ENCODE measurements around the gene GCC1. TPM values are rescaled to one million over a fixed set of nuclear protein-coding genes. Genes with fewer than 3 reads are reported as not detected.

The GCC1 gene
- total RNA-seq, 1 experiment from 2014 or later: 16.8 TPM

DNA sequence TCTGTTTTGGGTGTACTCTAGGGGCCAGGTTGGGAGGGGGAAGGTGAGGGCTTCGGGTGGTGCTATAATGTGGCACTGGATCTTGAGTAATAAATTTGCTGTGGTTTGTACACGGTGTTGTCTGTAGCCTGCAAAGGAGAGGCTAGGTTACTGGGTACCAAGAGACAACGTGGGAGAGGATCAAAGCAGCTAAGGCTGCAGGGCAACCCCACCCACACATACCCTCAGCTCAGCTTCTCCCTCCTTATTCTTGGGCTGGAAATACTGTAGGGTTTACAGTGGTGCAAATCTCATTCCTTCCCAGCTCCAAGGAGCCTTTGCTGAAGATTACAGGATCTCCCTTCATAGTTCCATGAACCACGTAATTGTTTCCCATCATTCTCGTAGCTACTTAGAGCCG lies 6.2 kb upstream of the GCC1 start:
- WGBS (ENCODE audit: extremely low coverage, insufficient read length, low lambda C conversion rate): no CpG with 5 or more reads among the region's 6 CpGs
- H3K4ac ChIP-seq (ENCODE audit: low read depth, low read length): no peak overlapping the region
- no peak overlapping the region for H3K23ac ChIP-seq (ENCODE audit: insufficient read length, low read depth, low read length)
- peaks cover 4% of the 10 kb centered on the region; the same call in 1 of the 2 replicates for H3K27me3 ChIP-seq (ENCODE audit: insufficient read depth, low read length)
- H3K9me3 ChIP-seq (ENCODE audit: control insufficient read depth, low read depth, low read length): no peaks in the 10 kb centered on the region
- H3K27ac ChIP-seq (ENCODE audit: insufficient read length, low read depth, low read length): no peak overlapping the region
- H3K4me2 ChIP-seq (ENCODE audit: insufficient read depth, insufficient read length, low read length): no peak overlapping the region
- Mint-ChIP-seq H3K4me3 (no peak overlapping the region), H3K27me3 (ENCODE audit: low read depth) (peaks cover 25% of the 10 kb centered on the region), H3K27ac (no peak overlapping the region), H3K36me3 (ENCODE audit: insufficient read depth in 1 of 3, low read depth in 3 of 3) (peaks cover 24 to 28% (median 26%) of the 10 kb centered on the region in 3 experiments), H3K9me3 (no peaks in the 10 kb centered on the region), H3K4me1 (peaks cover 6 to 14% of the 10 kb centered on the region in 2 experiments)
- H3K56ac ChIP-seq (ENCODE audit: insufficient read length, low read depth, low read length): no peak overlapping the region
- H4K8ac ChIP-seq (replicated peaks; ENCODE audit: insufficient read length, low read depth, low read length): no peak overlapping the region
- DNase-seq: no peak
- H3K79me2 ChIP-seq (ENCODE audit: insufficient read depth, low read length): no peaks in the 10 kb centered on the region
- H3K79me1 ChIP-seq (ENCODE audit: insufficient read depth, low read depth, low read length, poor library complexity, severe bottlenecking): no peaks in the 10 kb centered on the region
- H3T11ph ChIP-seq (ENCODE audit: low read length): no peak overlapping the region
- H4K20me1 ChIP-seq (ENCODE audit: control insufficient read depth, insufficient read depth, insufficient read length): no peaks in the 10 kb centered on the region
- H2BK12ac ChIP-seq (ENCODE audit: insufficient read length, low read depth, low read length): no peak overlapping the region
- H2AK5ac ChIP-seq (ENCODE audit: insufficient read length, low read length): no peak overlapping the region
- H4K5ac ChIP-seq (ENCODE audit: insufficient read length, low read depth, low read length): no peak overlapping the region
- no peak overlapping the region for H2AFZ ChIP-seq (ENCODE audit: low read length)
- TF ChIP-seq, protein P1, sequence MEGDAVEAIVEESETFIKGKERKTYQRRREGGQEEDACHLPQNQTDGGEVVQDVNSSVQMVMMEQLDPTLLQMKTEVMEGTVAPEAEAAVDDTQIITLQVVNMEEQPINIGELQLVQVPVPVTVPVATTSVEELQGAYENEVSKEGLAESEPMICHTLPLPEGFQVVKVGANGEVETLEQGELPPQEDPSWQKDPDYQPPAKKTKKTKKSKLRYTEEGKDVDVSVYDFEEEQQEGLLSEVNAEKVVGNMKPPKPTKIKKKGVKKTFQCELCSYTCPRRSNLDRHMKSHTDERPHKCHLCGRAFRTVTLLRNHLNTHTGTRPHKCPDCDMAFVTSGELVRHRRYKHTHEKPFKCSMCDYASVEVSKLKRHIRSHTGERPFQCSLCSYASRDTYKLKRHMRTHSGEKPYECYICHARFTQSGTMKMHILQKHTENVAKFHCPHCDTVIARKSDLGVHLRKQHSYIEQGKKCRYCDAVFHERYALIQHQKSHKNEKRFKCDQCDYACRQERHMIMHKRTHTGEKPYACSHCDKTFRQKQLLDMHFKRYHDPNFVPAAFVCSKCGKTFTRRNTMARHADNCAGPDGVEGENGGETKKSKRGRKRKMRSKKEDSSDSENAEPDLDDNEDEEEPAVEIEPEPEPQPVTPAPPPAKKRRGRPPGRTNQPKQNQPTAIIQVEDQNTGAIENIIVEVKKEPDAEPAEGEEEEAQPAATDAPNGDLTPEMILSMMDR (conservative IDR thresholded peaks at IDR 0.05): no peak
- no peaks in the 10 kb centered on the region for H3K4me1 ChIP-seq (ENCODE audit: insufficient read depth, low read length)
- no peak overlapping the region for H2BK120ac ChIP-seq (ENCODE audit: low read depth, low read length, poor library complexity, severe bottlenecking)
- H2BK5ac ChIP-seq (ENCODE audit: insufficient read length, low read length): no peak overlapping the region
- no peak overlapping the region for H2BK20ac ChIP-seq (ENCODE audit: low read depth, low read length, poor library complexity, severe bottlenecking)
- H2BK15ac ChIP-seq (ENCODE audit: low read depth, low read length): no peak overlapping the region
- peaks cover 10% of the 10 kb centered on the region for H3K23me2 ChIP-seq (ENCODE audit: insufficient read length, low read depth, low read length, poor library complexity, severe bottlenecking)
- H4K91ac ChIP-seq (ENCODE audit: insufficient read length, low read depth, low read length): no peak overlapping the region
- no peak overlapping the region for H3K18ac ChIP-seq (ENCODE audit: insufficient read length, low read depth, low read length)
- no peak overlapping the region for H3K9ac ChIP-seq (ENCODE audit: extremely low read depth, insufficient read length, low read length)
- H3K14ac ChIP-seq (ENCODE audit: insufficient read depth, low read length): no peak overlapping the region

All from H9 (cell line).